ENCODE measurements around the gene LARGE1.

LARGE1 gene

GRCh38 chr22:33699176-33699575 is 221.1 kb downstream of the LARGE1 start:
- Histone ChIP-seq H3K36me3 (ENCODE audit: control insufficient read depth in 4 of 4, insufficient read depth in 4 of 4, low read length in 3 of 4) (no peaks in the 10 kb centered on the region), H3K9me3 (ENCODE audit: control extremely low read depth in 1 of 5, control insufficient read depth in 4 of 5, insufficient read depth in 2 of 5, low read depth in 1 of 5, low read length in 4 of 5) (peaks cover 0 to 15% (median under 1%) of the 10 kb centered on the region in 5 experiments), H3K4me1 (ENCODE audit: control extremely low read depth in 1 of 4, control insufficient read depth in 4 of 4, insufficient read depth in 4 of 4, low read length in 3 of 4) (no peaks in the 10 kb centered on the region), H3K27me3 (replicated peaks in 2 of 5; ENCODE audit: control insufficient read depth in 4 of 5, insufficient read depth in 5 of 5, low read length in 4 of 5) (no peaks in the 10 kb centered on the region), H3K4me3 (ENCODE audit: control insufficient read depth in 1 of 7, extremely low read depth in 1 of 7, insufficient read depth in 4 of 7, low read depth in 2 of 7, low read length in 6 of 7) (no peak overlapping the region), H3K27ac (ENCODE audit: insufficient read depth in 1 of 2, low read depth in 1 of 2, low read length in 2 of 2, poor library complexity in 1 of 2, severe bottlenecking in 2 of 2) (no peak overlapping the region)
- 73% methylated on average over 5 of the region's 7 CpGs for WGBS (ENCODE audit: insufficient coverage)
- no peak for DNase-seq
- ChIA-PET CTCF (no interaction called here), POLR2A (no interaction called here)

GRCh38 chr22:33697640-33698039 is 222.6 kb downstream of the LARGE1 start:
- POLR2A ChIA-PET = no interaction called here
- Histone ChIP-seq H3K9me3 (ENCODE audit: control extremely low read depth in 1 of 5, control insufficient read depth in 4 of 5, insufficient read depth in 2 of 5, low read depth in 1 of 5, low read length in 4 of 5) (peaks cover 0 to 9% (median 0%) of the 10 kb centered on the region in 5 experiments), H3K4me1 (ENCODE audit: control extremely low read depth in 1 of 4, control insufficient read depth in 4 of 4, insufficient read depth in 4 of 4, low read length in 3 of 4) (no peaks in the 10 kb centered on the region), H3K27me3 (replicated peaks in 2 of 5; ENCODE audit: control insufficient read depth in 4 of 5, insufficient read depth in 5 of 5, low read length in 4 of 5) (no peaks in the 10 kb centered on the region), H3K36me3 (ENCODE audit: control insufficient read depth in 4 of 4, insufficient read depth in 4 of 4, low read length in 3 of 4) (no peaks in the 10 kb centered on the region), H3K4me3 (ENCODE audit: control insufficient read depth in 1 of 7, extremely low read depth in 1 of 7, insufficient read depth in 4 of 7, low read depth in 2 of 7, low read length in 6 of 7) (no peak overlapping the region), H3K27ac (ENCODE audit: insufficient read depth in 1 of 2, low read depth in 1 of 2, low read length in 2 of 2, poor library complexity in 1 of 2, severe bottlenecking in 2 of 2) (no peak overlapping the region)
- WGBS (ENCODE audit: insufficient coverage) = 100% methylated on average over 4 of the region's 4 CpGs
- no peak for DNase-seq
- CTCF ChIA-PET = no interaction called here

- 94% methylated on average over 6 of the region's 7 CpGs for WGBS (ENCODE audit: insufficient coverage)
- POLR2A ChIA-PET = interaction anchor here (0.6 kb wide), 1 partner anchor 131 kb away, joined by 6 read pairs; no protein-coding TSS in a partner anchor
- CTCF ChIA-PET = no interaction called here
- Histone ChIP-seq H3K9me3 (ENCODE audit: control extremely low read depth in 1 of 5, control insufficient read depth in 4 of 5, insufficient read depth in 2 of 5, low read depth in 1 of 5, low read length in 4 of 5) (peaks cover 0 to 5% (median 0%) of the 10 kb centered on the region in 5 experiments), H3K4me3 (ENCODE audit: control insufficient read depth in 1 of 7, extremely low read depth in 1 of 7, insufficient read depth in 4 of 7, low read depth in 2 of 7, low read length in 6 of 7) (no peak overlapping the region), H3K27me3 (replicated peaks in 2 of 5; ENCODE audit: control insufficient read depth in 4 of 5, insufficient read depth in 5 of 5, low read length in 4 of 5) (no peaks in the 10 kb centered on the region), H3K4me1 (ENCODE audit: control extremely low read depth in 1 of 4, control insufficient read depth in 4 of 4, insufficient read depth in 4 of 4, low read length in 3 of 4) (no peaks in the 10 kb centered on the region), H3K27ac (ENCODE audit: insufficient read depth in 1 of 2, low read depth in 1 of 2, low read length in 2 of 2, poor library complexity in 1 of 2, severe bottlenecking in 2 of 2) (no peak overlapping the region), H3K36me3 (ENCODE audit: control insufficient read depth in 4 of 4, insufficient read depth in 4 of 4, low read length in 3 of 4) (no peaks in the 10 kb centered on the region)
- DNase-seq = no peak
Observed at GRCh38 chr22:33691057-33691630, 229.1 kb downstream of the LARGE1 start.

- H3K4me1 ChIP-seq (ENCODE audit: control extremely low read depth in 1 of 4, control insufficient read depth in 4 of 4, insufficient read depth in 4 of 4, low read length in 3 of 4) = no peaks in the 10 kb centered on the region
- H3K36me3 ChIP-seq (ENCODE audit: control insufficient read depth in 4 of 4, insufficient read depth in 4 of 4, low read length in 3 of 4) = no peaks in the 10 kb centered on the region
- H3K27me3 ChIP-seq (replicated peaks in 2 of 5; ENCODE audit: control insufficient read depth in 4 of 5, insufficient read depth in 5 of 5, low read length in 4 of 5) = no peaks in the 10 kb centered on the region
- ChIA-PET CTCF (no interaction called here), POLR2A (no interaction called here)
- H3K4me3 ChIP-seq (ENCODE audit: control insufficient read depth in 1 of 7, extremely low read depth in 1 of 7, insufficient read depth in 4 of 7, low read depth in 2 of 7, low read length in 6 of 7) = no peak overlapping the region
- peaks cover 0 to 10% (median 0%) of the 10 kb centered on the region in 5 experiments for H3K9me3 ChIP-seq (ENCODE audit: control extremely low read depth in 1 of 5, control insufficient read depth in 4 of 5, insufficient read depth in 2 of 5, low read depth in 1 of 5, low read length in 4 of 5)
- WGBS (ENCODE audit: insufficient coverage) = no CpG with 5 or more reads among the region's 2 CpGs
- no peak for DNase-seq
- no peak overlapping the region for H3K27ac ChIP-seq (ENCODE audit: insufficient read depth in 1 of 2, low read depth in 1 of 2, low read length in 2 of 2, poor library complexity in 1 of 2, severe bottlenecking in 2 of 2)
Observed at GRCh38 chr22:33688903-33689302, 231.4 kb downstream of the LARGE1 start.

GRCh38 chr22:33687464-33687863 is 232.8 kb downstream of the LARGE1 start:
- ChIA-PET CTCF (no interaction called here), POLR2A (no interaction called here)
- WGBS (ENCODE audit: insufficient coverage) = 99% methylated on average over 10 of the region's 10 CpGs
- H3K4me1 ChIP-seq (ENCODE audit: control extremely low read depth in 1 of 4, control insufficient read depth in 4 of 4, insufficient read depth in 4 of 4, low read length in 3 of 4) = no peaks in the 10 kb centered on the region
- no peak for DNase-seq
- H3K27ac ChIP-seq (ENCODE audit: insufficient read depth in 1 of 2, low read depth in 1 of 2, low read length in 2 of 2, poor library complexity in 1 of 2, severe bottlenecking in 2 of 2) = no peak overlapping the region
- H3K4me3 ChIP-seq (ENCODE audit: control insufficient read depth in 1 of 7, extremely low read depth in 1 of 7, insufficient read depth in 4 of 7, low read depth in 2 of 7, low read length in 6 of 7) = no peak overlapping the region
- no peaks in the 10 kb centered on the region for H3K36me3 ChIP-seq (ENCODE audit: control insufficient read depth in 4 of 4, insufficient read depth in 4 of 4, low read length in 3 of 4)
- no peaks in the 10 kb centered on the region for H3K27me3 ChIP-seq (replicated peaks in 2 of 5; ENCODE audit: control insufficient read depth in 4 of 5, insufficient read depth in 5 of 5, low read length in 4 of 5)
- peaks cover 0 to 10% (median 0%) of the 10 kb centered on the region in 5 experiments for H3K9me3 ChIP-seq (ENCODE audit: control extremely low read depth in 1 of 5, control insufficient read depth in 4 of 5, insufficient read depth in 2 of 5, low read depth in 1 of 5, low read length in 4 of 5)

- ChIA-PET POLR2A (no interaction called here), CTCF (no interaction called here)
- H3K4me1 ChIP-seq (ENCODE audit: control extremely low read depth in 1 of 4, control insufficient read depth in 4 of 4, insufficient read depth in 4 of 4, low read length in 3 of 4) = no peaks in the 10 kb centered on the region
- H3K36me3 ChIP-seq (ENCODE audit: control insufficient read depth in 4 of 4, insufficient read depth in 4 of 4, low read length in 3 of 4) = no peaks in the 10 kb centered on the region
- H3K4me3 ChIP-seq (ENCODE audit: control insufficient read depth in 1 of 7, extremely low read depth in 1 of 7, insufficient read depth in 4 of 7, low read depth in 2 of 7, low read length in 6 of 7) = no peak overlapping the region
- peaks cover 0 to 6% (median 0%) of the 10 kb centered on the region in 5 experiments for H3K9me3 ChIP-seq (ENCODE audit: control extremely low read depth in 1 of 5, control insufficient read depth in 4 of 5, insufficient read depth in 2 of 5, low read depth in 1 of 5, low read length in 4 of 5)
- no peak for DNase-seq
- 89% methylated on average over 9 of the region's 11 CpGs for WGBS (ENCODE audit: insufficient coverage)
- H3K27me3 ChIP-seq (replicated peaks in 2 of 5; ENCODE audit: control insufficient read depth in 4 of 5, insufficient read depth in 5 of 5, low read length in 4 of 5) = no peaks in the 10 kb centered on the region
- no peak overlapping the region for H3K27ac ChIP-seq (ENCODE audit: insufficient read depth in 1 of 2, low read depth in 1 of 2, low read length in 2 of 2, poor library complexity in 1 of 2, severe bottlenecking in 2 of 2)
Observed at GRCh38 chr22:33684087-33684486, 236.2 kb downstream of the LARGE1 start.

GRCh38 chr22:33682927-33683326 is 237.3 kb downstream of the LARGE1 start:
- Histone ChIP-seq H3K9me3 (ENCODE audit: control extremely low read depth in 1 of 5, control insufficient read depth in 4 of 5, insufficient read depth in 2 of 5, low read depth in 1 of 5, low read length in 4 of 5) (peaks cover 0 to 6% (median 0%) of the 10 kb centered on the region in 5 experiments), H3K4me1 (ENCODE audit: control extremely low read depth in 1 of 4, control insufficient read depth in 4 of 4, insufficient read depth in 4 of 4, low read length in 3 of 4) (no peaks in the 10 kb centered on the region), H3K27me3 (replicated peaks in 2 of 5; ENCODE audit: control insufficient read depth in 4 of 5, insufficient read depth in 5 of 5, low read length in 4 of 5) (no peaks in the 10 kb centered on the region), H3K27ac (ENCODE audit: insufficient read depth in 1 of 2, low read depth in 1 of 2, low read length in 2 of 2, poor library complexity in 1 of 2, severe bottlenecking in 2 of 2) (no peak overlapping the region), H3K36me3 (ENCODE audit: control insufficient read depth in 4 of 4, insufficient read depth in 4 of 4, low read length in 3 of 4) (no peaks in the 10 kb centered on the region), H3K4me3 (ENCODE audit: control insufficient read depth in 1 of 7, extremely low read depth in 1 of 7, insufficient read depth in 4 of 7, low read depth in 2 of 7, low read length in 6 of 7) (no peak overlapping the region)
- ChIA-PET CTCF (no interaction called here), POLR2A (no interaction called here)
- no peak for DNase-seq
- 76% methylated on average over 2 of the region's 2 CpGs for WGBS (ENCODE audit: insufficient coverage)
